SK-N-MC (cell line): ENCODE measurements around the gene KRTAP4-1.
"Not testable (repeated sequence)": the region's sequence is repeated elsewhere in the genome, so short reads cannot be mapped to it uniquely, and the experiment has no call there.

Experiments
- DNase-seq: peaks from one replicate; pipeline ENCODE4 v3.0.0-alpha.2; 2011; ENCODE audit warnings: low read depth, low spot score
- H3K27ac ChIP-seq: fragments of 200-600 bp; sonication (generic); 2 replicates; pipeline ENCODE4 v1.5.1; 2016; ENCODE audit warnings: mixed run types
- H3K36me3 ChIP-seq: fragments of 200-600 bp; sonication (generic); 2 replicates; pipeline ENCODE4 v1.6.1; 2017; ENCODE audit warnings: antibody characterized with exemption, low read length, mixed read lengths; ENCODE audit not compliant: insufficient read depth
- H3K4me3 ChIP-seq: fragments of 200-600 bp; sonication (generic); 2 replicates; pipeline ENCODE4 v1.5.1; 2016
- H3K9ac ChIP-seq: fragments of 200-600 bp; sonication (generic); 2 replicates; pipeline ENCODE4 v1.8.0; 2017; ENCODE audit warnings: mixed run types, mixed read lengths; ENCODE audit not compliant: insufficient read length
- H3K9me3 ChIP-seq: fragments of 200-600 bp; sonication (generic); 2 replicates; pipeline ENCODE4 v1.6.1; 2017; ENCODE audit warnings: low read depth, mild to moderate bottlenecking, antibody characterized with exemption, low read length, moderate library complexity, mixed read lengths
- EZH2 ChIP-seq: fragments of 200-600 bp; sonication (generic); IDR thresholded peaks from one replicate; pipeline ENCODE4 v1.6.1; 2017; ENCODE audit warnings: antibody characterized with exemption
- FOXP2 ChIP-seq: optimal IDR thresholded peaks from 2 replicates; pipeline ENCODE3; 2011; ENCODE audit warnings: mild to moderate bottlenecking, moderate library complexity; ENCODE audit not compliant: insufficient read depth; ENCODE audit errors: extremely low read length, control extremely low read depth
- POLR2AphosphoS5 ChIP-seq: IDR thresholded peaks from 2 replicates; pipeline ENCODE4 v1.6.1; 2012; ENCODE audit warnings: mild to moderate bottlenecking, low read depth, low read length, borderline replicate concordance

The KRTAP4-1 gene

DNA sequence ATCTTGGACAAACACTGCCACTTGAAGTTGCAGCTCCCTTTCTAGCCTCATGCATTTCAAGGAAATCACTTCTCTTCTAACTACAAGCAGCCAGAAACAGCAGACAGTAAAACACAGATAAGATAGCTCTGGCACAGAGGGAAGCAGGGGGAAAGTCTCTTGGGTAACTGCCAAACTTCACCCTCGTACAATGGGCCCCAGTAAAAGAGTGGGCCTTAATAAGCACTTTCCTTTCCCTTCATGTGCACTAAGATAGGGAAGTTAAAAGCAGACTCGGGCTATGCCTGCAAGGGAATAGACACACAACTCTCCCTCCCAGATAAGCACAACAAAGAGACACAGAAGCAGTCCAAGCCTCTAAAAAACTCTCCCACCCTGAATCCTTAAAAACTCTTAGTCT, 30.9 kb downstream of the KRTAP4-1 start:
- H3K4me3 ChIP-seq, result peak overlapping the region; percentile 19; the same call in 1 of the 2 replicates
- TF ChIP-seq EZH2, result no peak
- no peak for TF ChIP-seq FOXP2
- no peak; the same call in 1 of the 2 replicates for TF ChIP-seq POLR2AphosphoS5
- peak overlapping the region; percentile 58 for H3K9ac ChIP-seq
- peaks cover 4% of the 10 kb centered on the region; the same call in 1 of the 2 replicates for H3K36me3 ChIP-seq
- DNase-seq, result peak; percentile 60
- 0 out of 2 replicates have a peak, but pooled peaks cover 4% of the 10 kb centered on the region for H3K9me3 ChIP-seq
- peak overlapping the region; percentile 100 for H3K27ac ChIP-seq

DNA sequence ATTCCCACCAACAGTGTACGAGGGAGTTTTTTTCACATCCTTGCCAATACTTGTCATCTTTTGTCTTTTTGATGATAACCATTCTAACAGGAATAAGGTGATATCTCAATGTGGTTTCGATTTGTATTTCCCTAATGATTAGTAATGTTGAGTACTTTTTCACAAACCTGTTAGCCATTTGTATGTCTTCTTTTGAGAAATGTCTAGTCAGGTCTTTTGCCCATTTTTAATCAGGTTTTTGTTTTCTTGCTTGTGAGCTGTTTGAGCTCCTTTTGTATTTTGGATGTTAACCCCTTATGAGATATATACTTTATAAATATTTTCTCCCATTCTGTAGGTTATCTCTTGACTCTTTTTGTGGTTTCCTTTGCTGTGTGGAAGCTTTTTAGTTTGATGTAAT, 33.2 kb downstream of the KRTAP4-1 start:
- TF ChIP-seq FOXP2, result no peak
- no peak for TF ChIP-seq EZH2
- TF ChIP-seq POLR2AphosphoS5, result no peak
- Histone ChIP-seq H3K4me3 (no peak overlapping the region), H3K36me3 (peaks cover 4% of the 10 kb centered on the region; the same call in 1 of the 2 replicates), H3K9ac (no peak overlapping the region), H3K27ac (peak overlapping the region; percentile 100), H3K9me3 (0 out of 2 replicates have a peak, but pooled peaks cover 4% of the 10 kb centered on the region)
- no peak for DNase-seq

- no peak overlapping the region for H3K9ac ChIP-seq
- TF ChIP-seq FOXP2 (no peak), POLR2AphosphoS5 (no peak), EZH2 (no peak)
- H3K36me3 ChIP-seq, result peaks cover 2% of the 10 kb centered on the region; the same call in 1 of the 2 replicates
- no peak for DNase-seq
- peak overlapping the region; percentile 100 for H3K27ac ChIP-seq
- H3K9me3 ChIP-seq, result 0 out of 2 replicates have a peak, but pooled peaks cover 2% of the 10 kb centered on the region
- no peak overlapping the region for H3K4me3 ChIP-seq
Measured at GRCh38 chr17:41150026-41150425, 34.7 kb downstream of the KRTAP4-1 start.

- H3K4me3 ChIP-seq, result no peak within 1 kb of the TSS
- H3K27ac ChIP-seq, result peak within 1 kb of the TSS; percentile 100
- no peak for TF ChIP-seq FOXP2
- H3K9me3 ChIP-seq, result no peaks in the 10 kb centered on the region
- H3K36me3 ChIP-seq, result no peaks in the 10 kb centered on the region
- no peak for DNase-seq
- peak within 1 kb of the TSS; percentile 67 for H3K9ac ChIP-seq
Measured at GRCh38 chr17:41149652-41149985, 35.1 kb downstream of the KRTAP4-1 start, which contains the start of gene KRTAP4-5. Gene KRTAP4-5, minus strand, starts transcription at chr17:41149825. Its CDS starts 58 bp downstream, at chr17:41149767.

- Histone ChIP-seq H3K27ac (peak overlapping the region; percentile 100), H3K9ac (peak overlapping the region; percentile 67)
- H3K4me3 ChIP-seq, DNase-seq, H3K9me3 ChIP-seq, H3K36me3 ChIP-seq: not testable (repeated sequence)
Measured at GRCh38 chr17:41148971-41149651, 35.6 kb downstream of the KRTAP4-1 start.

DNA sequence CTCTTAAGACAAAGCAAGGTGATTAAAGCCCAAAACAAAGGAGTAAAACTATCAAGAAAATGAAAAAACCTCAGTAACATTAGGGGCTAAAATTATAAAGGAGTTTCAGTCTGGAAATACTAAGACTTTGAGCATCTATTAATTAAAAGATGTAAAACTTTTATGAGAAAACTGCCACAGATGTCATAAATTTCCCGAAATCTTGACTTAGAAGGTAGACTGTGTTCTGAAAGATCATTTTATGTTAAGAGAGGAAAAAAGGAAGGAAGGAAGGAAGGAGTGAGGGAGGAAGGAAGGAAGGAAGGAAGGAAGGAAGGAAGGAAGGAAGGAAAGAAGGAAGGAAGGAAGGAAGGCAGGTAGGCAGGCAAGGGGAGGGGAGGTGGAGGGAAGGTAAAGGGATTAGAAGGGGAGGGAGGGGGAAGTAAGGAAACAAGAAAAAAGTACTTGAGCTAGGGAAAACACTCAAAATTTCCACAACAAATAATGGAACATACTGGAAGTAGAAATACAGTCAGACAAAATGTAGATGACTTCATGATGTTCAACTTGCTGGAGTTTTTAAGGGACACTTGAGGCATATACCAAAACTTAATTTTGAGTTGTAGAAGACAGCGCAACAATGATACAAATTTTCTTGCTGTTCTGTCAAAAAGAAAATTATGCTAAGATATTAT, 37.0 kb downstream of the KRTAP4-1 start:
- Histone ChIP-seq H3K9ac (peak overlapping the region; percentile 79), H3K9me3 (peaks cover 11% of the 10 kb centered on the region; the same call in 1 of the 2 replicates), H3K36me3 (peaks cover 12% of the 10 kb centered on the region; the same call in 1 of the 2 replicates), H3K27ac (peak overlapping the region; percentile 100), H3K4me3 (peak overlapping the region; percentile 18)
- TF ChIP-seq EZH2 (no peak), POLR2AphosphoS5 (peak; percentile 66; the same call in 1 of the 2 replicates)
- peak; percentile 98 for DNase-seq

DNA sequence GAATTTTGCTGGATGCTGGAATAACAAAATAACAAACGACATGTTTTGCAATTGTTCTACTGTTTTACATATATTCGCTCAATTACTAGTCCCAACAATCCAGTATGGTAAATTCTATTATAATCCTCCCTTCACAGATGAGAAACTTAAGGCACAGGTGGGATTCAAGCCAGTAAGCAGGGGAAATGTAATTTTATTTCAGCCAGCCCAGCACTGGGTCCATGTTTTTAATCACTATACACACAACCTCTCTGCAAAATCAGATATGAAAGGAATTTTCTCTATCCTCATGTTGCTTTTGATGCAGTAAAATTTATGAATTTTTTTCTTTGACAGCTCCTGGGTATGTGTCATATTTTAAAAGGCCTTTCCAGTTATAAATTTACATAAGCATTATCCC, 39.5 kb downstream of the KRTAP4-1 start:
- peak overlapping the region; percentile 79 for H3K9ac ChIP-seq

DNA sequence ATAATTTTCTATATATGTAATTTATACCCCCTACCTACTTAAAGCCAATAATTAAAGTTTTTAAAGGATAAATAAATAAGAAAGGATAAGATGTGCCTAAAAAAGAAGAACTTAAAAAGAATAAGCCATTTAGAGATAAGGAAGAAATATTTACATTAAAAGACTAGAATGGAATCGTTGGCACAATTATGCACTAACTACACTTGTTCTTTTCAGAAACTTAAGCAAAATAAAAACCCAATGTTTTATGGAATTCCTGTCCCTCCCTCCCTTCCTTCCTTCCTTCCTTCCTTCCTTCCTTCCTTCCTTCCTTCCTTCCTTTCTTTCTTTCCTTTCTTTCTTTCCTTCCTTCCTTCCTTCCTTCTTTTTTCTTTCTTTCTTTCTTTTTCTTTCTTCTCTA, 39.9 kb downstream of the KRTAP4-1 start:
- H3K36me3 ChIP-seq, result peaks cover 12% of the 10 kb centered on the region; the same call in 1 of the 2 replicates

More for the DNA sequence above, 39.5 kb downstream of the KRTAP4-1 start:
- peaks cover 12% of the 10 kb centered on the region; the same call in 1 of the 2 replicates for H3K36me3 ChIP-seq
- DNase-seq, result peak; percentile 91
- no peak for TF ChIP-seq EZH2
- TF ChIP-seq FOXP2, result no peak
- no peak; the same call in 1 of the 2 replicates for TF ChIP-seq POLR2AphosphoS5
- H3K27ac ChIP-seq, result peak overlapping the region; percentile 100
- H3K9me3 ChIP-seq, result peaks cover 15% of the 10 kb centered on the region; the same call in 1 of the 2 replicates
- peak overlapping the region; percentile 18; the same call in 1 of the 2 replicates for H3K4me3 ChIP-seq

More for the DNA sequence above, 39.9 kb downstream of the KRTAP4-1 start:
- peak; percentile 96 for DNase-seq
- H3K9ac ChIP-seq, result no peak overlapping the region
- H3K4me3 ChIP-seq, result peak overlapping the region; percentile 18; the same call in 1 of the 2 replicates
- TF ChIP-seq FOXP2, result no peak
- no peak; the same call in 1 of the 2 replicates for TF ChIP-seq POLR2AphosphoS5
- no peak for TF ChIP-seq EZH2
- peaks cover 15% of the 10 kb centered on the region; the same call in 1 of the 2 replicates for H3K9me3 ChIP-seq
- H3K27ac ChIP-seq, result peak overlapping the region; percentile 100
